Activated CD8-positive, alpha-beta T cell treated with anti-CD3 and anti-CD28 coated beads for 36 hours (primary cell): ENCODE measurements around the gene SH3BGR. TPM values are rescaled to one million over a fixed set of nuclear protein-coding genes. Genes with fewer than 3 reads are reported as not detected.

ENCODE experiments used
- ATAC-seq: fragments of 200-7000 bp; cut with Tn5 transposase; one replicate; pipeline ENCODE4 v1.10.0; 2021; ENCODE audit warnings: mild to moderate bottlenecking, moderate library complexity
- CTCF ChIA-PET: fragments of 350-600 bp; sonication (Branson Sonifier 250); formaldehyde crosslinking; loops from one replicate; lab custom pipeline; 2021; ENCODE audit warnings: antibody characterized with exemption; lab: Charles Lee
- POLR2A ChIA-PET: fragments of 350-600 bp; sonication (Branson Sonifier 250); formaldehyde crosslinking; loops from one replicate; lab custom pipeline; 2021; ENCODE audit warnings: antibody characterized with exemption; lab: Charles Lee
- DNase-seq: peaks from one replicate; pipeline ENCODE4 v3.0.0-alpha.2; 2020
- H3K27ac Mint-ChIP-seq: one replicate; pipeline ENCODE4 v1.8.0; 2021; ENCODE audit warnings: mild to moderate bottlenecking, mixed read lengths
- H3K27me3 Mint-ChIP-seq: one replicate; pipeline ENCODE4 v1.8.0; 2021; ENCODE audit warnings: mixed read lengths
- H3K36me3 Mint-ChIP-seq: one replicate; pipeline ENCODE4 v1.8.0; 2021; ENCODE audit warnings: low read depth, mixed read lengths
- H3K4me1 Mint-ChIP-seq: one replicate; pipeline ENCODE4 v1.8.0; 2021; ENCODE audit warnings: low read depth, mixed read lengths
- H3K4me3 Mint-ChIP-seq: one replicate; pipeline ENCODE4 v1.8.0; 2021; ENCODE audit warnings: mild to moderate bottlenecking, moderate library complexity, mixed read lengths
- H3K9me3 Mint-ChIP-seq: one replicate; pipeline ENCODE4 v1.8.0; 2021; ENCODE audit warnings: mixed read lengths
- intact Hi-C: fragments of 100-400 bp; cut with micrococcal nuclease; formaldehyde crosslinking; loops from one replicate; pipeline ENCODE4 v1.10.0; 2022
- total RNA-seq, 2 experiments: library from RNA; stranded (reverse); gene quantifications; one replicate each; pipeline ENCODE4 v1.2.3, GENCODE V29; 2021
- TF ChIP-seq, protein P1 (sequence below): fragments of 200-600 bp; IDR thresholded peaks from one replicate; pipeline ENCODE4 v1.8.0; 2022; ENCODE audit warnings: antibody characterized with exemption, mild to moderate bottlenecking

Gene SH3BGR
- total RNA-seq, 2 experiments from 2014 or later, result 4.5 to 4.8 TPM

GRCh38 chr21:39430016-39430415, 21.8 kb upstream of the SH3BGR start:
- no peak for DNase-seq
- POLR2A ChIA-PET, result no interaction called here
- Mint-ChIP-seq H3K4me1 (no peaks in the 10 kb centered on the region), H3K4me3 (no peak overlapping the region), H3K27ac (no peak overlapping the region), H3K9me3 (no peaks in the 10 kb centered on the region), H3K36me3 (no peaks in the 10 kb centered on the region), H3K27me3 (no peaks in the 10 kb centered on the region)
- TF ChIP-seq, protein P1, sequence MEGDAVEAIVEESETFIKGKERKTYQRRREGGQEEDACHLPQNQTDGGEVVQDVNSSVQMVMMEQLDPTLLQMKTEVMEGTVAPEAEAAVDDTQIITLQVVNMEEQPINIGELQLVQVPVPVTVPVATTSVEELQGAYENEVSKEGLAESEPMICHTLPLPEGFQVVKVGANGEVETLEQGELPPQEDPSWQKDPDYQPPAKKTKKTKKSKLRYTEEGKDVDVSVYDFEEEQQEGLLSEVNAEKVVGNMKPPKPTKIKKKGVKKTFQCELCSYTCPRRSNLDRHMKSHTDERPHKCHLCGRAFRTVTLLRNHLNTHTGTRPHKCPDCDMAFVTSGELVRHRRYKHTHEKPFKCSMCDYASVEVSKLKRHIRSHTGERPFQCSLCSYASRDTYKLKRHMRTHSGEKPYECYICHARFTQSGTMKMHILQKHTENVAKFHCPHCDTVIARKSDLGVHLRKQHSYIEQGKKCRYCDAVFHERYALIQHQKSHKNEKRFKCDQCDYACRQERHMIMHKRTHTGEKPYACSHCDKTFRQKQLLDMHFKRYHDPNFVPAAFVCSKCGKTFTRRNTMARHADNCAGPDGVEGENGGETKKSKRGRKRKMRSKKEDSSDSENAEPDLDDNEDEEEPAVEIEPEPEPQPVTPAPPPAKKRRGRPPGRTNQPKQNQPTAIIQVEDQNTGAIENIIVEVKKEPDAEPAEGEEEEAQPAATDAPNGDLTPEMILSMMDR, result no peak
- ATAC-seq, result no peak
- CTCF ChIA-PET, result interaction anchor here (6.0 kb wide), 1 partner anchor 12 kb away, joined by 31 read pairs; no protein-coding TSS in a partner anchor
- intact Hi-C loops, result no loop called here

DNA sequence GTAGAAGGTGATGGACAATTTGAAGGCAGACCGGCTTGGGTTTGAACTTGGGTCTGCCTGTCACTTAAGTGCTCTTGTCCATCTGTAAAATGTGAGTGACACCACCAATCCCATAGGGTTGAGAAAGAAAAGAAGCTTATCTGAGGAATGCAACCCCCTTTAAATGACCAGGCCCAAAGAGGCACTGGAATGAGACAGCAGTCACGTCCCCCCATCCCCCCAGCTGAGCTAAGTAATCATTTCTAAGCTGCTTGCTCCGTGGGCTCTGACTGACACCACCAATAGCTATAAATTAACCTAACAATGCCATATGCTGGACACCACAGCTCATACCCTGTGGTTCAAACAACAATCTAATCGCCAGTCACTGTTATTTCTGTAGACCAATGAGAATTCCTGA, 21.3 kb upstream of the SH3BGR start:
- ChIA-PET CTCF (interaction anchor here (6.0 kb wide), 1 partner anchor 12 kb away, joined by 31 read pairs; no protein-coding TSS in a partner anchor), POLR2A (no interaction called here)
- Mint-ChIP-seq H3K4me3 (no peak overlapping the region), H3K27ac (no peak overlapping the region), H3K9me3 (no peaks in the 10 kb centered on the region), H3K27me3 (no peaks in the 10 kb centered on the region), H3K36me3 (no peaks in the 10 kb centered on the region), H3K4me1 (no peaks in the 10 kb centered on the region)
- intact Hi-C loops, result no loop called here
- no peak for DNase-seq
- TF ChIP-seq, protein P1, result no peak
- ATAC-seq, result no peak

- TF ChIP-seq, protein P1, result no peak
- POLR2A ChIA-PET, result no interaction called here
- no peak overlapping the region for H3K27ac Mint-ChIP-seq
- ATAC-seq (no peak), DNase-seq (no peak)
- no peaks in the 10 kb centered on the region for H3K4me1 Mint-ChIP-seq
- no peaks in the 10 kb centered on the region for H3K9me3 Mint-ChIP-seq
- CTCF ChIA-PET, result interaction anchor here (1.3 to 6.0 kb wide), 2 partner anchors 10 to 11 kb away, joined by 3 to 31 read pairs; no protein-coding TSS in a partner anchor
- intact Hi-C loops, result no loop called here
- no peaks in the 10 kb centered on the region for H3K27me3 Mint-ChIP-seq
- no peaks in the 10 kb centered on the region for H3K36me3 Mint-ChIP-seq
- no peak overlapping the region for H3K4me3 Mint-ChIP-seq
These were observed 20.8 kb upstream of the SH3BGR start for GRCh38 chr21:39430954-39431353.

DNA sequence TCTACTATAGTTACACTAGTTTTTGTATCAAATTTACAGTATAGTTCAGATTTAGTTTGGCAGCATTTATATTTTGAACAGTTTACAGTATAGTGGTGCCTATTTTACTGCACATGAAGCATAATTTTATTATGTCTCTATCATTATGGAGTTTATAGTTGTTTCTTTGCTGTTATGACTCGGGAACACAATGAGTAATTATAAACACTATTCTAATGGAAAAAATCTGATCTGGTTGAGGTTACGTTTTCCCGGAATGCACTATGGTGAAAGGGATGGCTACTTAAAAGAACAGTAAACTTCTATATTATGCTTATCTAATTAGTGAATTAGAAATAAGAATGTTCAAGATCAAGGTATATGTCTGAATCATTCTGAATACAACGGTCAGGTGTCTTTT, 16.8 kb upstream of the SH3BGR start:
- H3K36me3 Mint-ChIP-seq, result no peaks in the 10 kb centered on the region

GRCh38 chr21:39439232-39439631, 12.5 kb upstream of the SH3BGR start:
- TF ChIP-seq, protein P1, result no peak
- Mint-ChIP-seq H3K27me3 (peaks cover 20% of the 10 kb centered on the region), H3K27ac (no peak overlapping the region), H3K9me3 (no peaks in the 10 kb centered on the region), H3K36me3 (no peaks in the 10 kb centered on the region), H3K4me3 (no peak overlapping the region), H3K4me1 (no peaks in the 10 kb centered on the region)
- intact Hi-C loops, result no loop called here
- DNase-seq, result no peak
- ChIA-PET CTCF (interaction anchor here (1.0 kb wide), 1 partner anchor 17 kb away, joined by 3 read pairs; no protein-coding TSS in a partner anchor), POLR2A (no interaction called here)
- no peak for ATAC-seq

More for the DNA sequence above, 16.8 kb upstream of the SH3BGR start:
- ATAC-seq, result no peak
- TF ChIP-seq, protein P1, result no peak
- H3K4me1 Mint-ChIP-seq, result no peaks in the 10 kb centered on the region
- no peak for DNase-seq
- H3K27ac Mint-ChIP-seq, result no peak overlapping the region
- ChIA-PET POLR2A (no interaction called here), CTCF (no interaction called here)
- intact Hi-C loops, result no loop called here
- peaks cover 8% of the 10 kb centered on the region for H3K27me3 Mint-ChIP-seq
- no peak overlapping the region for H3K4me3 Mint-ChIP-seq
- no peaks in the 10 kb centered on the region for H3K9me3 Mint-ChIP-seq
